ENCODE results near the gene ZBTB49.

ZBTB49 gene

DNA sequence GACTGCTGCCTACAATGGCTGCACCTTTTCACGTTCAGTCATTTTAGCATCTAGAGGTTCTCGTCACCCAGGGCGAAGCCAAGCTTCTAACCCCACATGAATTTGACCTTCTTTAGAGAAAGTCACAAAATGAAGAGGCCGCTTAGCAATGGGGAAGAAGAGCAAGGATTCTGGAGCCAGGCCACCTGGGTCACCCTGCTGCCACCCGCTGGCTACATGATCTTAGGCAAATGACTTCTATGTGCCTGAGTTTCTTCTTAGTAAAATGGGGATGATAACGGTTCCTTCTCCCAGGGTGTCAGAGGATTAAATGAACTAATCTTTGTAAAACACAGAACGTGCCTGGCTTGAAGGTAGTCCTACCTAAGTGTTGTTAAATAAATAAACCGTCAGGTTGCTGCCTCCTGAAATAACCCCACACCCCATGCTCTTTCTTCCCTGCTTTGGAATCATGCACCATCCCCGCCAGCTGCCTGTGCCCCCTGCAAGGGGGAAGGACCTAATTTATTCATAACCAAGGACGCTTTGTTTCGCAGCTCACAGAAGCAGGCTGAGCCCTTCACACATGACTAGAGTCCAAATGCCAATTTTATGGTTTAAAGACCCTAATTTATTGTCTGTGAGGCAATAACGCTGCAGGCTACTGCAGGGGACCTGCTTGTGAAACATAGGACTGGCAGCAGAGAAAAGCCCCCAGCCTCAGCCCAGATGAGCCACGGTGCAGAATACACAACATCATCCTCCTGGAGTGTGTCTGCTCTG lies 68.2 kb downstream of the ZBTB49 start:
- no peak for DNase-seq (ENCODE audit: low spot score)

DNA sequence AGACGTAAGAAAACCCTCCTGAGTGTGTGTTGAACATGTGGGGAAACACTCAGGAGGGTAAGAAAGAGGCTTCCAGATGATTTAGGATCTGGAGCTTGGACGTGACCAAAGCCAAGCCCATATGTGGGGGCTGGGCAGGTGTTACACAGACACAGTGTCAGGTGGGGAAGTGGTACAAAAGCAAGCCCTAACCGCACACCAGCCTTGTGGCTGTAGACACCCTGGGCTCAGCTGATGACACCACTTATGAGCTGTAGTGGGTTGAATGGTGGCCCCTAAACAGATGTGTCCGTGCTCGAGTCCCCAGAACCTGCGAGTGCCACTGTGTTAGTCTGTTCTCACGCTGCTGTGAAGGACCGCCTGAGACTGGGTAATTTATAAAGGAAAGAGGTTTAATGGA lies 71.8 kb downstream of the ZBTB49 start:
- no peak for DNase-seq (ENCODE audit: low spot score)

DNA sequence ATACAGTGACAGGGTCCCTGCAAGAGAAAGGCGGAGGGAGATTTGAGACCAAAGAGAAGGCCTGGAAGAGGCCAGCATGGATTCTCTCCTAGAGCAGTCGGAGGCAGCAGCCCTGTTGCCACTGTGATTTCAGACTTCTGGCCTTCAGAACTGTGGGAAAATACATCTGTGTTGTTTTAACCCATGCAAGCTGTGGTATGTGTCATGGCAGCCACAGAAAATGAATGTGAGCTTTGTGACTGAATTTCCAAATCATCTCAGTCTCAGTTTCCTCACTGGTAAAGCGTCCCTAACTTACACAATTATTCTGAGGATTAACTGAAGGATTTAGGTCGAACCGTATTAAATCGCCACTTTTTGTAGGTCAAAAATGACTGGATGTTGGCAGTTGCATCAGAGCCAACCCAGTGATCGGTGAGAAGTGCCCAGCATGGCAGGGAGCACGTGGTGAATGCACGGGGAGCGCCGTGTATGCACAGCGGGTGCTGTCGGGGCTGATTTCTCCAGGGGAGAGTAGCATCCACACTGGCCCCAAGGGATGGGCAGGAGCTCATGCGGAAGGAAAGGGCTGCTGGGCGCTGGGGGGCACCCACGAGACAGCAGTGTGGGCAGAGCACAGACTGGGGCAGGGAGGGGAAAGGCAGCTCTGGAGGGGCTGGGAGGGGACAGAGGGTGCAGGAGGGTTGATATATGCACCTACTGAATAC lies 73.1 kb downstream of the ZBTB49 start:
- no peak for DNase-seq (ENCODE audit: low spot score)

DNA sequence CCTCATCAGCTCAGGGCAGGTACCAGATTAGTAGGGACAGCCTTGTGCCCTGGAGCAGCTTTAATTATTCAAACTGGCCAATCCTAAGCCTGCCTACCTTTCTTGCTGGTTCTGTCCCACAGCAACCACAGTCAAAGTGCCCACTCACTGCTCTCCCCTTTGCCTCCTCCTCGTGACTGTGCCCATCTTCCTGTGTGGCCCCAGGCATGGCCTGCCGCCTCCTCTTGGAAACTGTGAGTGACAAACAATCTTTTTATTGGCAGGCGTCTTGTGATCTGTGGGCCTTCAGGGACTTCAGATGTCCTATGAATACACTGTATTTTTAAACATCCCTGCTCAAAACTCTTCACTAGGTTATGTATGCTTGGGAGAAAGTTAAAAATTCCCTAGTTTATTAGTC lies 74.0 kb downstream of the ZBTB49 start:
- no peak for DNase-seq (ENCODE audit: low spot score)

DNA sequence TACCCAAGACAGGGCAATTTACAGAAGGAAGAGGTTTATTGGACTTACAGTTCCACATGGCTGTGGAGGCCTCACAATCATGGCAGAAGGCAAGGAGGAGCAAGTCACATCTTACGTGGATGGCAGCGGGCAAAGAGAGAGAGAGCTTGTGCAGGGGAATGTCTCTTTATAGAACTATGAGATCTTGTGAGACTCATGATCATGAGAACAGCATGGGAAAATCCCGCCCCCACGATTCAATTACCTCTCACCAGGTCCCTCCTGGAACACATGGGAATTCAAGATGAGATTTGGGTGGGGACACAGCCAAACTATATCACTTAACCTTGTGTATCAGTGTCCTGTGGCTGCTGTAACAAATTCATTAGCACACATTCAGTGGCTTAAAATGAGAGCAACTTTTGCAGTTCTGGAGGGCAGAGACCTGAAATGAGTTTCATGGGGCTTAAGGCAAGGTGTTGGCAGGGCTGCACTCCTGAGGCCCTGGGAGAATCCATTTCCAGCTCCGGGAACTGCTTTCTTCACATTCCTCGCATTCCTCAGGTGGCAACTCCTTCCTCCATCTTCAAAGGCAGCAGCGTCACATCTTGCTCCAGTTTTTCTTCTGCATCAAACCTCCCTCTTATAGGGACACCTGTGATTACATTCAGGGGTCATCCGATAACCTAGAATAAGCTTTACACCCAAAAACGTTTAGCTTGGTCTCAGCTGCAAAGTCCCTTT lies 74.6 kb downstream of the ZBTB49 start:
- DNase-seq (ENCODE audit: low spot score): no peak

DNA sequence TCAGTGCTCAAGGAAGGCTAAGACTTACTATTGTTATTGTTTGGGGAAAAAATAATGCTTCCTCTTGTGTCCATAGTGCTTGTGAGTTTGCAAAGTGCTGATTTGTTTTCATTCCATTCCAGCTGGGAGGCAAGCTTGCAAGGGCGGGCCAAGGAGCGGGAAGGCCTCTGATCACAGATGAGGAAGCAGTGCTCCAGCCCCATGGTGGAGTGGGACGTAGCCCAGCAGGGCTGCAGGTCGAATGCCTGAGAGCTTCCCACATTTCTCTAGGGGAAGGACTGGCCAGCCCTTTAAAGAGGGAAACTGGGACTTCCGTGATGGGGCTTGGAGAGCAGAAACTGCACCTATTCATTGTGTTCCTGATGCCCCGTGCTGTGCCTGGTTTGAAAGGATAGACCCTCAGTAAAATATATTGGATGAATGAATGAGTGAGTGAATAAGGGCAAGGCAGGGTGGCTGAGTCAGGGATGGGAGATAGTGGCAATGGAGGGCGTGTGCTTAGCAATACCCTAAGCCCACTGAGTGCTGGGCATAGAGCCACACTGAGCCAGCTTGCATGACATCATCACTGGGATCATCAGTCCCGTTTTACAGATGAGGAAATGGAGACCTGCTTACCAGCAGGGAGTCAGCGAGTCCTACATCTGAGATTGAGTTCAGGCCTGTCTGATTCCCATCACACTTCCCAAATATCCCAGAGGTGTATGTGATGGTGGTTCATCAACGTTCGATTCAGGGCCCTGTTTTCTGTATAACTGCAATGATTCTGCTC lies 78.9 kb downstream of the ZBTB49 start:
- no peak for DNase-seq (ENCODE audit: low spot score)

Measured in hematopoietic multipotent progenitor cell treated with erythropoietin and hydrocortisone succinate and interleukin-3 and kit ligand, for 15 days (in vitro differentiated cells).